ENCODE results near the gene ZNF771.

The ZNF771 gene

DNA sequence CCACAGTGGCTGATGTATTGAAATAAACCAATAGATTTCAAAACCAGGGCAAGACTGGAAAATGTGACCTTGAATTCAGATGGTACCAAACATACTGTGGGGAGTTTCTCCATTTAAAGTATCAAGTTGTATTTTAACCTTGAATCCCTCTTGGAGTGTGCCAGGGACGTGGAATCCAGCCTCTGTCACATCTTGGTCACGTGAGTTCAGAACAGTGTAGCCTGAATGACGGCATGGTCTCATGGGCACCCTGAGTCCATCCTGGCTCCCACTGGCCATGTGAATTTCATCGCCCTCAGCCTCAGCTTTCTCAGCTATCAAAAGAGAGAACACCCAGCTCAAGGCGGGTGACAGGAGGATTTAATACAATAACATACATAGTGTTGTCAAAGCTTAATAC, 6.8 kb downstream of the ZNF771 start:
- ATAC-seq (replicated peaks; ENCODE audit: extremely low read depth, poor library complexity, severe bottlenecking), result no peak
- H3K27ac Mint-ChIP-seq (ENCODE audit: low read depth), result no peak overlapping the region
- H3K27me3 Mint-ChIP-seq, result no peaks in the 10 kb centered on the region
- H3K36me3 Mint-ChIP-seq (ENCODE audit: insufficient read depth), result peaks cover 12% of the 10 kb centered on the region
- H3K9me3 Mint-ChIP-seq, result no peaks in the 10 kb centered on the region
- peaks cover 28% of the 10 kb centered on the region for H3K4me1 Mint-ChIP-seq
- no peak overlapping the region for H3K4me3 Mint-ChIP-seq
- DNase-seq (ENCODE audit: low spot score in 2 of 2), result no peak

DNA sequence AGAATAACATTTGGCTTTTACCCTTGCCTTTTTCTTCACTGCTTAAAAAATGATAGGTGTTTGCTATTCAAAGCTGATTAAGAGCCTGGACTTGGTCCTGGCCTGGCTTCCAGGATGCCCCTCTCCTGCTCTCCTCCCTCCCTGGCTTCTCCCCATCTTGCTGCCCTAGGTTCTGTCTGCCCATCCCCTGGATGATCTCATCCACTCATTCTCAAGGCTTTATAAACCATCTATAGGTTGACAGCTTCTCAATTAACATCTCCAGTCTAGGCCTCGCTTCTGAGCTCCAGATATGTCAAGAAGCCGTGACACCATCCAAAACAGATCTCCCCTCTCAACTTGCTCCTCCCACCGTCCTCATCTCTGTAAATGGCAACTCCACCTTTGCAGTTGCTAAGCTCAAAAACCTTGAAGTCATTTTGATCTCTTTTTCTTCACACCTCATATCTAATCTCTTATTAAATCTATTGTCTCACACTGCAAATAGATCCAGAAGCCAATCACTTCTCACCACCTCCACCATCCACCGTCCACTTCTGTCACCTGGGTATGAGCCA, 8.7 kb downstream of the ZNF771 start:
- H3K9me3 Mint-ChIP-seq, result no peaks in the 10 kb centered on the region
- H3K36me3 Mint-ChIP-seq (ENCODE audit: insufficient read depth), result peaks cover 12% of the 10 kb centered on the region
- DNase-seq (ENCODE audit: low spot score in 2 of 2), result no peak
- H3K27ac Mint-ChIP-seq (ENCODE audit: low read depth), result peak overlapping the region; percentile 70
- H3K4me1 Mint-ChIP-seq, result peaks cover 31% of the 10 kb centered on the region
- no peaks in the 10 kb centered on the region for H3K27me3 Mint-ChIP-seq
- no peak for ATAC-seq (replicated peaks; ENCODE audit: extremely low read depth, poor library complexity, severe bottlenecking)
- H3K4me3 Mint-ChIP-seq, result no peak overlapping the region

DNA sequence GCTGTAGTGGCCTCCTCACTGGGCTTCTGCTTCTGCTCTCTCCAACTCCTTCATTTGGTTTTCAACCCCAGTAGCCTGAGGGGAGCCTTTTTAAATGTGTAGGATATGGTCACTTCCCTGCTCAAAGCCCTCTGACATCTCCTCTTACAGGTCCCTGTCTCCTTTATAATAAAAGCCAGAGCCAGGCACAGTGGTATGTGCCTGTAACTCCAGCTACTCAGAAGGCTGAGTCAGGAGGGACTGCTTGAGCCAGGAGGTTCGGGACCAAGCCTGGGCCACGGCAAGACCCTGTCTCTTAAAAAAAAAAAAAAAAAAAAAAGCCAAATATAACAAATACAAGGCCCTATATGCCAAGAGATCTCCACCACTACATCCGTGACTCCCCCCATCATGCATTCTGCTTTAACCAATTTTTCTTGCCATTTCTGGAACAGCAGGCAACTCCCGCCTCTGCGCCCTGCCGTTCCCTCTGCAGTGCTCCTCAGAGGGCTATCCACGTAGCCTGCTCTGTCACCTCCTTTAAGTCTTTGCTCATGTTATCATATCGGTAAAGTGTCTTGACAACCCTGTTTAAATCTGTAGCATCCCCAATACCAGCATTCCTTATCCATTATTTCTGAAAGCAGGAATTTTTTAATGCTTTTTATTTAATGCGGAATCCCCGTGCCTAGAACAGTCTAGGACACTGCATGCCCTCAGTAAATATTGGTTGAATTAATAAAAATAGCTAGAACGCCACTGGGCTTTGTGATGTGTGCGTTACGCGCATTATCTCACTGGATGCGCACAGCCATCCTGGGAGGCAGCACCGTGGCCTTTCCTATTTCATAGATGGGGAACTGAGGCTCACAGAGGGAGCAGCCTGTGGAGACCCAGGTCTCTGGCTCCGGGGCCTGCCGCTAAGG, 9.5 kb downstream of the ZNF771 start:
- ATAC-seq (replicated peaks; ENCODE audit: extremely low read depth, poor library complexity, severe bottlenecking), result peak; percentile 5
- Mint-ChIP-seq H3K4me3 (peak overlapping the region; percentile 72), H3K36me3 (ENCODE audit: insufficient read depth) (peaks cover 8% of the 10 kb centered on the region), H3K9me3 (no peaks in the 10 kb centered on the region), H3K4me1 (peaks cover 31% of the 10 kb centered on the region), H3K27ac (ENCODE audit: low read depth) (peak overlapping the region; percentile 70), H3K27me3 (no peaks in the 10 kb centered on the region)
- DNase-seq (ENCODE audit: low spot score in 2 of 2), result peak in 1 of 2 donors; percentile 24

DNA sequence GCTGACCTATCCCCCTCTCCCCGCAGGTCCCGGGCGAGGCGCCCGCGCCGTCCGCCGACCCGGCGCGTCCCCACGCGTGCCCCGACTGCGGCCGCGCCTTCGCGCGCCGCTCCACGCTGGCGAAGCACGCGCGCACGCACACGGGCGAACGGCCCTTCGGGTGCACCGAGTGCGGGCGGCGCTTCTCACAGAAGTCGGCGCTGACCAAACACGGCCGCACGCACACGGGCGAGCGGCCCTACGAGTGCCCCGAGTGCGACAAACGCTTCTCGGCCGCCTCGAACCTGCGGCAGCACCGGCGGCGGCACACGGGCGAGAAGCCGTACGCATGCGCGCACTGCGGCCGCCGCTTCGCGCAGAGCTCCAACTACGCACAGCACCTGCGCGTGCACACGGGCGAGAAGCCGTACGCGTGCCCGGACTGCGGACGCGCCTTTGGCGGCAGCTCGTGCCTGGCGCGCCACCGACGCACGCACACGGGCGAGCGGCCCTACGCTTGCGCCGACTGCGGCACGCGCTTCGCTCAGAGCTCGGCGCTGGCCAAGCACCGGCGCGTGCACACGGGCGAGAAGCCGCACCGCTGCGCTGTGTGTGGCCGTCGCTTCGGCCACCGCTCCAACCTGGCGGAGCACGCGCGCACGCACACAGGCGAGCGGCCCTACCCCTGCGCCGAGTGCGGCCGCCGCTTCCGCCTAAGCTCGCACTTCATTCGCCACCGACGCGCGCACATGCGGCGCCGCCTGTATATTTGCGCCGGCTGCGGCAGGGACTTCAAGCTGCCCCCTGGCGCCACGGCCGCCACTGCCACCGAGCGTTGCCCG, 10.3 kb downstream of the ZNF771 start:
- Mint-ChIP-seq H3K4me1 (peaks cover 26% of the 10 kb centered on the region), H3K4me3 (peak overlapping the region; percentile 72), H3K27me3 (no peaks in the 10 kb centered on the region), H3K27ac (ENCODE audit: low read depth) (no peak overlapping the region), H3K9me3 (no peaks in the 10 kb centered on the region), H3K36me3 (ENCODE audit: insufficient read depth) (peaks cover 9% of the 10 kb centered on the region)
- ATAC-seq (replicated peaks; ENCODE audit: extremely low read depth, poor library complexity, severe bottlenecking), result peak; percentile 88
- DNase-seq (ENCODE audit: low spot score in 2 of 2), result peak; percentile 72 to 84

DNA sequence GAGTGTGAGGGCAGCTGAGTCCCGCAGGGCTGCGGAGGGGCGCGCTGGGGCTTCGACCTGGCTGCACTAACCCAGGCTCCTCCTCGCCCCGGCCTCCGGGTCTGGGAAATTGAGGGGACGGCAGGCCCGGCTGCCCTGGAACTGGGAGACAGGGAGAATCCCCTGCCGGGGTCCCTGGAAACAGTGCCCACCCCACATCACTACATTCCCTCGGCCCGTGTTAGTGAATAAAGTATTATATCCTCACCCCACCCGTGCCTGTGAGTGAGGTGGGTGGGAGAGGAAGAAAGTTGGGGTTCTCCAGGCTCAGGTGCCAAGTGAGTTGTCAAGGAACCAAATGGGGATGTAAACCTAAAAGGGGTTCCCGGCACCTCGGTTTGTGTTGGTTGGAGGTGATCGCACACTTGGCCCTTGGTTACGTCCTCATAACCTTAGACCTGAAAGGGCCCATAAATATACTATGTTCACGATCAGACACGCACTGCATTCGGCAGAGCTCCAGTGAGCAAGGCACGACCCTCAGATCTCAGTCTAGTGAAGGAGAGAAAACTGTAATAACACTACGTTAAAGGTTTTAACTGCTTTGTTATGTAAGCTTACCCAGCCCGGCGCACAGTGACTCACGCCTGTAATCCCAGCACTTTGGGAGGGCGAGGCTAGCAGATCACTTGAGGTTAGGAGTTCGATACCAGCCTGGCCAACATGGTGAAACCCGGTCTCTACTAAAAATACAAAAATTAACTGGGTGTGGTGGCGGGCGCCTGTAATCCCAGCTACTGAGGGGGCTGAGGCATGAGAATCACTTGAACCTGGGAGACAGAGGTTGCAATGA, 11.2 kb downstream of the ZNF771 start:
- H3K4me1 Mint-ChIP-seq, result peaks cover 26% of the 10 kb centered on the region
- peaks cover 10% of the 10 kb centered on the region for H3K36me3 Mint-ChIP-seq (ENCODE audit: insufficient read depth)

DNA sequence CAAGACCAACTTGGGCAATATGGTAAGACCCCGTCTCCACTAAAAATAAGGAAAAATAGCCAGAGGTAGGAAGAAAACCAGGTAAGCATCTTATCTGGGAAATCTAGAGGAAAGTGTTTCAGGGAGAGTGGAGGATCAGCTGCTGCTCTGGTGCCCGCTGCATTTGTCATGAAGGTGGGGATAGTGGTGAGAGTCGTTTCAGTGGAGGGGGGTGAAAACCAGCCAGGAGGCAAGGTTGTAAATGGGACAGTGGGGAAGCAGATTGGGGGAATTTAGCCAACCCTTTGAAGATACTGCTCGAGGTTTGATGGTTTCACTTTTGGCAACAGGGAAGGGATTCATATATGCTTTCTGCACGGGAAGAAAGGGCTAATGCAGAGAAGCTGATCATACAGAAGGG, 13.6 kb downstream of the ZNF771 start:
- peaks cover 20% of the 10 kb centered on the region for H3K36me3 Mint-ChIP-seq (ENCODE audit: insufficient read depth)
- H3K27ac Mint-ChIP-seq (ENCODE audit: low read depth), result no peak overlapping the region
- no peak for ATAC-seq (replicated peaks; ENCODE audit: extremely low read depth, poor library complexity, severe bottlenecking)
- no peak overlapping the region for H3K4me3 Mint-ChIP-seq
- H3K27me3 Mint-ChIP-seq, result no peaks in the 10 kb centered on the region
- peaks cover 24% of the 10 kb centered on the region for H3K4me1 Mint-ChIP-seq
- H3K9me3 Mint-ChIP-seq, result no peaks in the 10 kb centered on the region
- no peak for DNase-seq (ENCODE audit: low spot score in 2 of 2)

More for the DNA sequence above, 11.2 kb downstream of the ZNF771 start:
- ATAC-seq (replicated peaks; ENCODE audit: extremely low read depth, poor library complexity, severe bottlenecking) (no peak), DNase-seq (ENCODE audit: low spot score in 2 of 2) (no peak)
- Mint-ChIP-seq H3K9me3 (no peaks in the 10 kb centered on the region), H3K4me3 (peak overlapping the region; percentile 72), H3K27ac (ENCODE audit: low read depth) (no peak overlapping the region), H3K27me3 (no peaks in the 10 kb centered on the region)

DNA sequence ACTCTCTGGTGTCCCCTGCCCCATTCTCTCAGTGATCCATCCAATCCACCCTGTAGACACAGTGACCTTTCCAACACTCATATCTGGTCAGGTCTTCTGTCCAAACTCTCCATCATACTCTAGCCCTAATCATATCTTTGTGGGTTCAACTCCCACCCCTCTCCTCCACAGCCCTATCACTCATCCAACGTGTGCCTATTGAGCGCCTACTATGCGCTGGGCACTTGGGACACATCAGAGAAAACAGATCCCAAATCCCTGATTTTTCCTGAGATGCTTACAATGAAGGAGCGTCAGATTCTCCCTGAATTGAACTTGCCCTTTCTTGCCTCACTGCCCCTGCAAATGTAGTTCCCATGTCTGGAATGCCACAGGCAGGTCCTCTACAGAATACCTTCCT, 20.6 kb downstream of the ZNF771 start:
- Mint-ChIP-seq H3K27me3 (no peaks in the 10 kb centered on the region), H3K4me3 (peak overlapping the region; percentile 5)
- ATAC-seq (replicated peaks; ENCODE audit: extremely low read depth, poor library complexity, severe bottlenecking), result no peak

DNA sequence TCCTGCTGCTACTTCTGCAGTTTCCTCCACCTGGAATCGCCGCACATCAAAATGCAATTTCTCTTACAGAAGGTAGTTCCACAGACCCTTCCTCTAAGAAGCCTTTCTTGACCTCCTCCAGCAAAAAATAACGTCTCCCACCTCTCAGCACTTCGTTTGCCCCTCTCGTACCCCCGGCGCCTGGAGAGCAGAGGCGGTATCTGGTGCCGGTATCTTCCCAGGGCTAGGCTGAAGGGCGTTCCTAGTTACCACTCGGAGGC, 21.9 kb downstream of the ZNF771 start:
- no peak overlapping the region for H3K4me3 Mint-ChIP-seq
- ATAC-seq (replicated peaks; ENCODE audit: extremely low read depth, poor library complexity, severe bottlenecking), result peak; percentile 10

More for the DNA sequence above, 20.6 kb downstream of the ZNF771 start:
- Mint-ChIP-seq H3K9me3 (no peaks in the 10 kb centered on the region), H3K27ac (ENCODE audit: low read depth) (peak overlapping the region; percentile 53), H3K36me3 (ENCODE audit: insufficient read depth) (peaks cover 16% of the 10 kb centered on the region), H3K4me1 (no peaks in the 10 kb centered on the region)
- no peak for DNase-seq (ENCODE audit: low spot score in 2 of 2)

DNA sequence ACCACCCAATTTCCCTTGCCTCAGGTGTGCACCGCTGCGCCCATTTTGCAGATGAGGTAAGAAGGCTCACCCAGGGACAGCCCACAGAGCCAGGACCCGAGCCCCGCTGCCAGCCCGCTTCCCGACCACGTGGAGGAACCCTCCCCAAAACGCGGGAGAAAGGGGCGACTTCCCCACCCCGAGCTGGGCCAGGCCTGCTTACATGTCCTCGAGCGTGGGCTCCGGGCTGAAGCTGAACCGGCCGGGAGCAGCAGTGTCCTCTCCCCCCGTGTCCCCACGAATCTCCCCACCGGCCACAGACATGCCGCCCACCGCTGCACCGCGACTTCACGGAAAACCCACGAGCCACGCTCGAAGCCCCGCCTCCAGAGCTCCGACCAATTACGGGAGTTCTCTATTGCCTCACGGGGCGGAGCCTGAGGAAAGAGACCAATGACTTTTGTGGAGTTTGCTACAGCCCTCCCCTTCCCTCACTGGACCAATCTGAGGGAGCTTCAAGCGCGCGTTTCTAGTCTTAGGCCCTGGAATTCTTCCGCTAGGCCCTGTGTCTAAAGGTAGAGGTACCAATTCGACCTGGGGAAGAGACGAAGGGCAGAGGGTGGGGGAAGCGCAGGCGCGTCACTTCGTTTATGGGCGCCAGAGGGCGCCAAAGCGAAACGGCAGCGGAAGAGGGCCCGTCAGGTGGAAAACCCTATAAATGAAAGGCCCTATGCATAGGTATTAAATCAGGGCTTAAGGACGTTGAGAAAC, 22.4 kb downstream of the ZNF771 start, which contains the start of gene DCTPP1:
TSS of gene DCTPP1 (minus strand) at position 353 of the 750 bp plus-strand sequence. CDS start at position 303, 50 bp downstream.
- Mint-ChIP-seq H3K4me1 (peaks cover 5% of the 10 kb centered on the region), H3K27me3 (no peaks in the 10 kb centered on the region), H3K36me3 (ENCODE audit: insufficient read depth) (peaks cover 6% of the 10 kb centered on the region), H3K4me3 (no peak within 1 kb of the TSS), H3K9me3 (no peaks in the 10 kb centered on the region), H3K27ac (ENCODE audit: low read depth) (no peak within 1 kb of the TSS)
- peak; percentile 80 to 96 for DNase-seq (ENCODE audit: low spot score in 2 of 2)
- peak; percentile 99 for ATAC-seq (replicated peaks; ENCODE audit: extremely low read depth, poor library complexity, severe bottlenecking)

More for the DNA sequence above, 21.9 kb downstream of the ZNF771 start:
- Mint-ChIP-seq H3K27ac (ENCODE audit: low read depth) (no peak overlapping the region), H3K36me3 (ENCODE audit: insufficient read depth) (peaks cover 10% of the 10 kb centered on the region), H3K9me3 (no peaks in the 10 kb centered on the region), H3K4me1 (peaks cover 5% of the 10 kb centered on the region), H3K27me3 (no peaks in the 10 kb centered on the region)
- DNase-seq (ENCODE audit: low spot score in 2 of 2), result no peak

DNA sequence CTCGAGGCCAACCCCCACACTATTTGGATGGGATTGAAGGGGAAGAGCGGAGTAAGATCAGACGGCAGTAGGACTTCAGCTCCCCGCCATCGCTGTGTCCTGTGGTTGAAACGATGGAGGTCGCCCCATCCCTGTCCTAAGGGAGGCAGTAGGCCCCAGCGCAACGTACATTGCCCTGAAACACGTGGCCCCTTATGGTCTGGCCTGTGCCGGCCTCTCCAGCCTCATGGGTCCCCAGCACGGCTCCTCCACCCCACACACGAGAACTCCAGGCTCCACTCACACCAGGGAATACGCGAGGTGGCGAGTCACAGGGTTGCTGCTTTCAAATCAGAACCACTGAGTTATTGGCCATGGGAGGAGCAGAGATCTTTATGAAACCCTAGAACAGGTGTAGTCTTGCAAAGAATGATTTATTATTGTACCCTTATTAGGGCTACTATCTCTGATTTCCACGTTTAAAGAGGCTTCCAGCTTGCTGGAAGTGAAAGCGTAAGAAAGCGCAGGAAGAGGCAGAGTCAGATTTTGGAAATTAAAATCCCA, 23.1 kb downstream of the ZNF771 start:
- Mint-ChIP-seq H3K36me3 (ENCODE audit: insufficient read depth) (peaks cover 3% of the 10 kb centered on the region), H3K27ac (ENCODE audit: low read depth) (no peak overlapping the region), H3K4me1 (peaks cover 5% of the 10 kb centered on the region), H3K27me3 (no peaks in the 10 kb centered on the region), H3K4me3 (no peak overlapping the region), H3K9me3 (no peaks in the 10 kb centered on the region)
- DNase-seq (ENCODE audit: low spot score in 2 of 2), result no peak
- ATAC-seq (replicated peaks; ENCODE audit: extremely low read depth, poor library complexity, severe bottlenecking), result peak; percentile 1

DNA sequence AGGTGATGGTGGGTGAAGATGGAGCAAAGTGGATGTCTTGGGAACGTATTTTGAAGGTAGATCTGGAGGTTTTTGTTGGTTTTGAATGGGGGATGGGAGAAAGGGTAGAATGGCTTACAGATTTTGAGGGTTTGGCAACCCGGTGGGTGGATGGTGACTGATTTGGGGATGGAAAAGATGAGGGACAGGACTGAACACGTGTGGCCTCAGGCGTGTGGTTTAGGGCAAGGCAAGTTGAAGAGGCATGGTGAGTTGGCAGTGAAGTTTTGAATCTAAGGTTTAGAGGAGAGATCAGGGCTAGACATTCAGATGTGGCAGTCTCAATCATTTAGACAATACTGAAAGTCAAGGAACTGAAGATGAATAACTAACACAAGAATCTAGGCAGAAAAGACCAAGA, 27.4 kb downstream of the ZNF771 start:
- ATAC-seq (replicated peaks; ENCODE audit: extremely low read depth, poor library complexity, severe bottlenecking), result no peak
- Mint-ChIP-seq H3K27me3 (no peaks in the 10 kb centered on the region), H3K27ac (ENCODE audit: low read depth) (peak overlapping the region; percentile 58), H3K9me3 (no peaks in the 10 kb centered on the region), H3K36me3 (ENCODE audit: insufficient read depth) (no peaks in the 10 kb centered on the region), H3K4me1 (peaks cover 12% of the 10 kb centered on the region), H3K4me3 (no peak overlapping the region)
- no peak for DNase-seq (ENCODE audit: low spot score in 2 of 2)

All from central memory CD8-positive, alpha-beta T cell (primary cell).